Stimulated activated CD8-positive, alpha-beta memory T cell treated with anti-CD3 and anti-CD28 coated beads, Interleukin-15, amount 100 ng/mL, for 4 hours (primary cell): Measurements from ENCODE around the gene UGT1A7.
"Not testable (repeated sequence)": the region's sequence is repeated elsewhere in the genome, so short reads cannot be mapped to it uniquely, and the experiment has no call there.

Experiments
- DNase-seq, 2 donors: peaks; one replicate each; pipeline ENCODE4 v3.0.0-alpha.2; 2020; ENCODE audit warnings: low read depth in 2 of 2

Gene UGT1A7

GRCh38 chr2:233712611-233713261 lies 31.0 kb downstream of the UGT1A7 start, which contains the start of gene UGT1A5:
TSS of gene UGT1A5 (plus strand) at chr2:233712907. CDS start at chr2:233712992, 85 bp downstream.
- DNase-seq: no peak

- no peak for DNase-seq
These were observed 31.5 kb downstream of the UGT1A7 start for GRCh38 chr2:233713262-233713615.

DNA sequence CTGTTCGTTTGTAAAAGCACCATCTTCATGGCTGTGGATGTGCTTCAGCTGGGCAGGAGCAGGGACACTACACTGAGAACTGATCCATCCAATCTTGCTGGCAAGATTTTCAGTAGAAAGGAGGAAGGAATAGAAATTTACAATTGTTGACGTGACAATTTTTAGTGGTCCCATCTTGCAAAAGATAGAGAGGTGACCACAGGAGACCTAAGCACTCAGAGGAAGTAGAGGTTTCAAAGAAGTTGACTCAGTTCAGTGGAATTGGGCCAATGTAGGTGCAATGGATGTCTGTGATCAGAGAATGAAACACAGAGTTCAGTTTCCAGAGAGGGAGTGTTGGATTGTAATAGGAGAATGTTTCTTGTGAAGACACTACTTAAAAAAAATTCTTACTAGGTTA lies 32.4 kb downstream of the UGT1A7 start:
- no peak for DNase-seq

GRCh38 chr2:233718552-233718951 lies 36.9 kb downstream of the UGT1A7 start, which contains the start of gene UGT1A4:
TSS of gene UGT1A4 (plus strand) at chr2:233718736. CDS start at chr2:233718821, 85 bp downstream.
- no peak for DNase-seq

DNA sequence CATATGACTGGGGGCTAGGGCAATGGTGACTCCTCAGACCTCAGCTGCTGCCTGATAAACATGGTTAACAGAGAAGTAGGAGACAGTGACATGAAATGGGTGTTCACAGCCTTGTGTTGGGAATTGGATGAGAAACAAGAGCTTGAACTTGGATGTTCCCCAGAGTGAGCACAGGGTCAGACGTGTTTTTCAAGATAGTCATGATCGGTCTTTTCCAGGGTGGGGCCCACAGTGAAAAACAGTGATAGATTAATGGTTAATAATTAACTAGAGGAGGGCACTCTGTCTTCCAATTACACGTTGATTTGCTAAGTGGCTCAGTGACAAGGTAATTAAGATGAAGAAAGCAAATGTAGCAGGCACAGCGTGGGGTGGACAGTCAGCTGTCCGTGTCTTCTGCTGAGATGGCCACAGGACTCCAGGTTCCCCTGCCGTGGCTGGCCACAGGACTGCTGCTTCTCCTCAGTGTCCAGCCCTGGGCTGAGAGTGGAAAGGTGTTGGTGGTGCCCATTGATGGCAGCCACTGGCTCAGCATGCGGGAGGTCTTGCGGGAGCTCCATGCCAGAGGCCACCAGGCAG lies 47.1 kb downstream of the UGT1A7 start, which contains the start of gene UGT1A3:
TSS of gene UGT1A3 (plus strand) at position 320 of the 579 bp plus-strand sequence. CDS start at position 405, 85 bp downstream.
- no peak for DNase-seq

DNA sequence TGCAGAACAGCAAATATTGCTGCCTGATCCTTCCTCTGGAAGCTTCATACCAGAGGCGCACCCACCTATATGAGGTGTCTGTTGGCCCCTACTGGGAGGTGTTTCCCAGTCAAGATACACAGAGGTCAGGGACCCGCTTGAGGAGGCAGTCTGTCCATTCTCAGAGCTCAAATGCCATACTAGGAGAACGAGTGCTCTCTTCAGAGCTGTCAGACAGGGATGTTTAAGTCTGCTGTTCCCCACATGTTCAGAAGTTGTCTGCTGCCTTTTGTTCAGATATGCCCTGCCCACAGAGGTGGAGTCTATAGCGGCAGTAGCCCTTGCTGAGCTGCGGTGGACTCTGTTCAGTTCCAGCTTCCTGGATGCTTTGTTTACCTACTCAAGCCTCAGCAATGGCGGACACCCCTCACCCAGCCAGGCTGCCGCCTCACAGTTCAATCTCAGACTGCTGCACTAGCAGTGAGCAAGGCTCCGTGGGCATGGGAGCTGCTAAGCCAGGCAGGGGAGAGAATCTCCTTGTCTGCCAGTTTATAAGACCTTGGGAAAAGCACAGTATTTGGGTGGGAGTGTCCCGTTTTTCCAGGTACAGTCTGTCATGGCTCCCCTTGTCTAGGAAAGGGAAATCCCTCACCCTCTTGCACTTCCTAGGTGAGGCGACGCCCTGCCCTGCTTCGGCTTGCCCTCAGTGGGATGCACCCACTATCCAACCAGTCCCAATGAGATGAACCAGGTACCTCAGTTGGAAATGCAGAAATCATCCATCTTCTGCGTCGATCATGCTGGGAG lies 55.4 kb downstream of the UGT1A7 start:
- not testable (repeated sequence) for DNase-seq

DNA sequence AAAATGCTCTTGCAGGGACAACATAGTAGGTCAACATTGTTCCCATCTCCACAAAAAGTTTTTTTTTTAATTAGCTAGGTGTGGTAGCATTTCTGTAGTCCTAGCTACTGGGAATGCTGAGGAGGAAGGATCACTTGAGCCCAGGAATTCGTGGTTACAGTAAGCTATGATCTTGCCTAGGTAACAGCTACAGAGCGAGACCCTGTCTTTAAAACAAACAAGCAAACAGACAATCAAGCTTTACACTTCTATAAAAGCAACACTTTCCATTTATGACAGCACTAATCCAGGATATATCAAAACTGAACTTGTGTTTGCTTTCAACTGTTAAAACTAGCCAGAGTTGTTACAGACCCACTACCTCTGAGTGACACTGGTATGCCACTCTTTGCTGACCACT lies 59.2 kb downstream of the UGT1A7 start:
- no peak for DNase-seq

DNA sequence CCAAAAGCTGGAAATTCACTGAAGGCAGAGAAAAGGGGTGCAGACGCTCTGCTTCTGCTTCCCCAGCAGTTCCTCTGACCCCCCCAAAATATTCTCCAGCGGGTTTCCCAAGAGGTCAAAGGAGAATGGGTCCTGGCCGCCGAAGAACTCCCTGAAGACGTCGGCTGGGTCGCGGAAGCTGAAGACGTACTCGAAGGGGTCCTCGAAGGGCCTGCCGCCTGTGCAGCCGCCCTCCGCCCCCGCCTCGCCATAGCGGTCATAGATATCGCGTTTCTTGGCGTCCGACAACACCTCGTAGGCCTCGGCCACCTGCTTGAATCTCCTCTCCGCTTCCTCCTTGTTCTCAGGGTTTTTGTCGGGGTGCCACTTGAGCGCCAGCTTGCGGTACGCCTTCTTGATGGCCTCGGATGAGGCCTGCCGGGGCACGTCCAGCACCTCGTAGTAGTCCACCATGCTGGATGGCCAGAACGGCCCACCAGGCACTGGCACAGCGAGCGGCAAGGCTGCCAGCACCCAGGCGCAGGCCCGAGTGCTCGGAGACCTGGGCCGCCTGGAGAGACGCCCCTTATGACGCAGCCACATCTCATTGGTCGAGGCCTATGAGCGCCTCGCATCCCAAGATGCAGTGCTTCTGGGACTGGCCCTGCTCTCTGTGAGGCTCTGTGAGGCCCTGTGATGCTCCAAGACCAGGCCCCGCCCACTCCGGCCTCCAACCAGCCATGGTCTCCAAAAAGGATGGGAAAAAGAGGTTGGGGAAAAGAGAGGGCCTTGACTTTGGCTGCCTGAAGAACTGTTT lies 62.0 kb downstream of the UGT1A7 start:
- DNase-seq: no peak

DNA sequence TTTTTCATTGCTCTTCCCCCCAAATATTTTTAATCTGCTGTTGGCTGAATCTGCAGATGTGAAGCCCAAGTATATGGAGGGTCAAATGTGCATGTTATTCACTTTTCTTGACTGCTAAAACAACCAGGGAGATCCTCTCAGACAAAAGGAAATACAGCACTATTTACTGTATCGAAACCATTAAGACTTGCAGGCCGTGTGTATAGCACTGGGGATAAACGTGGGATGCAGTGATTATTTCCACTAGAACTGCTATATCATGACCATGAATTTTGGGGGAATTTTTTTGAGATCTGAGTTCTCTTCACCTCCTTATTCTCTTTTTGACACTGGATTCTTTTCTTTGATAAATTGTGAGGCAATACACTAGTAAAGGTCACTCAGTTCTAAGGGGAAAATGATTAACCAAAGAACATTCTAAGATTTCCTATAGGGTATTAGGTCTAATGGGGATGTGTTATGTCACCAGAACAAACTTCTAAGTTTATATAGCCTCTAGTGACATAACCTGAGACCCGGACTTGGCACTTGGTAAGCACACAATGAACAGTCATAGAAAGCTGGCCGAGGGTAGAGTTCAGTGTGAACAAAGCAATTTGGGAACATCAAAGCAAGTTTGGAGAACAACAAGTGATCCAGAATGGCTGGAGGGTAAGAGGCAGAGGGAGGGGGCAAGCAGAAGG lies 63.5 kb downstream of the UGT1A7 start:
- DNase-seq: no peak

DNA sequence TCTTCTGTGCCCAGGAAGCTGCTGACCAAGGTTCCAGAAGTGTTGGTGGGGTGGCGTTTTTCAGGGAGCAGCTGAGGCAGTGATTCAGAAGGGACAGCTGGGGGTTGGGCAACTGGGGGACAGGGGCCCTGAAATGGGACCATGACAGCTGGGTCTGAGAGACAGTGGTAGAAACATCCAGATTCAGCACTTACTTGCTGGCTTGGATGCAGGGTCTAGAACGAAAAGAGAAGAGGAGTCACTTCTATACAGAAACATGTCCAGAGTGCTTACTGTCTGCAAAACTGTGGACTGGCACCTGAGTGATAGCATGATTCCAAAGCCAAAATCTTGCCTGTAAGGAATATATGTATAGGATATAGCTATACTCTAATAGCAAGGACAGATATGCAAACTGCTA lies 64.1 kb downstream of the UGT1A7 start:
- not testable (repeated sequence) for DNase-seq

DNA sequence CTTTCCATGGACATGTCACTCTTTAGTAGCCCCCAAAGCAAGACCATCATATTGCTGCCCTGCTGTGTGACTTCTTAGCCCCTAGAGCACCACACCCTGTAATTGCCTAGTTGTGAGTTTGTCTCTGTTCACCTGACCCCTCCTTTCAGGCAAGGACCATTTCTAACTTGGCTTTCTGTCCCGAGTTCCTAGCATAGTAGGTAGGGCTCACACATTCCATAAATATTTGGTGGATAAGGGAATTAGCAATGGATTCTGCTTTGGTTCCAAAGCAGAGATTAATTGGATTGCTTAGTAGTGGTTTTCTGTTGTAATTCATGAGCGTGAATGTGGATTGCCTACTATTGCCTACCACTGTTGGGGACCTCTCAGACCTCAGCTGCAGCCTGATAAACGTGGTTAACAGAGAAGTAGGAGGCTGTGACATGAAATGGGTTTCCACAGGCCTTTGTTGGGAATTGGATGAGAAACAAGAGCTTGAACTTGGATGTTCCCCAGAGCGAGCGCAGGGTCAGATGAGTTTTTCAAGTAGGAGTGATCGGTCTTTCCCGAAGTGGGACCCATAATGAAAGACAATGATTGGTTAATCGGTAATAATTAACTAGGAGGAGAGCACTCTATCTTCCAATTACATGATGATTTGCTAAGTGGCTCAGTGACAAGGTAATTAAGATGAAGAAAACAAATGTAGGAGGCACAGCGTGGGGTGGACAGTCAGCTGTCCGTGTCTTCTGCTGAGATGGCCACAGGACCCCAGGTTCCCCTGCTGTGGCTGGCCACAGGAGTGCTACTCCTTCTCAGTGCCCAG lies 65.0 kb downstream of the UGT1A7 start:
- no peak for DNase-seq

- DNase-seq: no peak
These were observed 65.5 kb downstream of the UGT1A7 start for GRCh38 chr2:233747283-233747544.

DNA sequence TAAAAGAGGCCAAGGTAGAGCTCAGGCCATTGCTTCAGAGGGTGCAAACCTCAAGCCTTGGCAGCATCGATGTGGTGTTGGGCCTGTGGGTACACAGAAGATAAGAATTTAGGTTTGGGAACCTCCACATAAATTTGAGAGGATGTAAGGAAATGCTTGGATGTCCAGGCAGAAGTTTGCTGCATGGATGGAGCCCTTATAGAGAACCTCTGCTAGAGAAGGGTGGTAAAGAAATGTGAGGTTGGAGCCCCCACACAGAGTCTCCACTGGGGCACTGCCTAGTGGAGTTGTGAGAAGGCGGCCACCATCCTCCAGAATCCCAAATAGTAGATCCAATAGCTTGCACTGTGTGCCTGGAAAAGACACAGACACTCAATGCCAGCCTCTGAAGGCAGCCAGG lies 69.0 kb downstream of the UGT1A7 start:
- DNase-seq: not testable (repeated sequence)

DNA sequence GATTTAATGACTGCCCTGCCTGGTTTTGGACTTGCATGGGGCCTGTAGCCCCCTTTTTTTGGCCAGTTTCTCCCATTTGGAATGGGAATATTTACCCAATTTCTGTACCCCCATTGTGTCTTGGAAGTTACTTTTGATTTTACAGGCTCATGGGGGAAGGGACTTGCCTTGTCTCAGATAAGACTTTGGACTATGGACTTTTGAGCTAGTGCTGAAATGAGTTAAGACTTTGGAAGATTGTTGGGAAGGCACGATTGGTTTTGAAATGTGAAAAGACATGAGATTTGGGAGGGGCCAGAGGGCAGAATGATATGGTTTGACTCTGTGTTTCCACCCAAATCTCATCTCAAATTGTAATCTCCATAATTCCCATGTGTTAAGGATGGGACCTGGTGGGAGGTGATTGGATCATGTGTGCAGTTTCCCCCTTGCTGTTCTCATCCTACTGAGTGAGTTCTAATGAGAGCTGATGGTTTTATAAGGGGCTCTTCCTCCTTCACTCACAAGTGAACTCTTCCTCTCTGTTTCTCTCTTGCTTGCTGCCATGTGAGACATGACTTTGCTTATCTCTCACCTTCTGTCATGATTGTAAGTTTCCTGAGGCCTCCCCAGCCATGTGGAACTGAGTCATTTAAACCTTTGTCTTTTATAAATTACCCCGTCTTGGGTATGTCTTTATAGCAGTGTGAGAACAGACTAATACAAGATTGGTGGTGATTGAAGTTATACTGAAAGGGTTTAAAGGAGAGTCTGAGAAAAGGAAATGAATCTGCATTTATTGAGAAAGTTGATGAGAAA lies 69.7 kb downstream of the UGT1A7 start:
- not testable (repeated sequence) for DNase-seq

- no peak for DNase-seq
These were observed 73.3 kb downstream of the UGT1A7 start for GRCh38 chr2:233754872-233755611.

GRCh38 chr2:233756429-233757081 lies 74.9 kb downstream of the UGT1A7 start:
- DNase-seq: no peak

GRCh38 chr2:233758141-233758540 lies 76.4 kb downstream of the UGT1A7 start:
- DNase-seq: no peak

GRCh38 chr2:233758849-233759248 lies 77.1 kb downstream of the UGT1A7 start:
- DNase-seq: no peak

GRCh38 chr2:233760043-233760442 lies 78.3 kb downstream of the UGT1A7 start, which contains the start of gene UGT1A1:
TSS of gene UGT1A1 (plus strand) at chr2:233760270. CDS start at chr2:233760288, 18 bp downstream.
- DNase-seq: no peak
